GM21526 (cell line): ENCODE data around the gene NUDCD3.

ENCODE experiments used
- ATAC-seq: cut with Tn5 transposase; IDR thresholded peaks from one replicate; pipeline ENCODE4 v1.9.1; 2021; ENCODE audit warnings: moderate library complexity; ENCODE audit not compliant: unreplicated experiment, low FRiP score

Gene NUDCD3

DNA sequence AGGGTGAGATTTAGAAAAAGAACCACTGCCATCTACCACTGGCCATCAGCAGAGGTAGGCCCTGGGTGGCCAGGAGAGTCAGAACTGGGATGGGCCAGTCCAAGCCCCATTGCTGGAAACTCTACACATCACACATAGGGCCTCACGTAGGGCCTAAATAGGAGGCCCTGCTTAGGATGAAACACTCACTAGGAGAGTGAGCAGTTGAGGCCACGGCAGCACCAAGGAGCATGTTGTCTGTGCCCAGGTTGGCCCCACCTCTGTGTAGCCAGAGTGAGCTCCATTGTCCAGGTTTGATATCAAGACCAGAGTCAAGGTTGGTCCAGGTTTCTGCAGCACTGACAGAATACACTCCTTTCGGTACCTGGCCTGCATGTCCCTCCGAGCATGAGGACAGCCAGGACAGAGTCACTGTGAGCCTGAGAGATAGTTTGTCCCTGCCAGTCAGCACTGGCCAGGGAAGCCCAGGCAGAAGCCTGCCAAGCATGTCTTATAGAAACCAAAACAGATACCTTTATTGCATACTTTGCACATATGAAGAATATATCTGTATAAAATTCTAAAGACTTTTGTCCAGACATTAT is 87.2 kb downstream of the NUDCD3 start:
- ATAC-seq, result no peak

DNA sequence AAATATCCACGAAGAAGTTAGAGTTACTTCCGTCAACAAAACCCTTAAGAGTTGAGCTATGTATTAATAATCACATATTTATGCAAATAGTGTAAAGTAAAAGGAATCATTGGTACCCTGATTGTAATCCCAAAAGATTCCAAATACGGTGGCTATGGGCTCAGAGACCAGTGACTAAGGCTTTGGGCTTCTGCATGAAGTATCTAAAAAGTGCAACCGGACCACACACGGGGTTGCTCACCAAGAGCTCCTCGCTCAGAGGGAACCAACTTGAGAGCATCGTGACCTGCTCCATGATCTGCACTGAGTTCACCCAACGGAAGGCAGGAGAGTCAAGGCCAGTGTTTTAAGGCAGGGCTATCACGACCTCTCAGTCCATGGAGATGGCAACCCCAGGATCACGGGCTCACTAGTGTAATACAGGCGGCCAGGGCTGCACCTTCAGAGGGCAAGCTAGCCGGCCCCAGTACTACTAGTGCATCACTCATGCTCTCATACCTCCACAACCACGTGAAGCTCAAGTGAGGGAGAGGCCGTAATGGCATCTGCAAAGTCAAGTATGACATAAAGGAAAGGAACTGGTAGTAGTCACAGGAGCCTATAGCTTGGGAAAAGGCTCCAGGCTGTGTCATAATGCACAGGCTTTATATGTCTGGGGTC is 87.9 kb downstream of the NUDCD3 start:
- ATAC-seq, result no peak

DNA sequence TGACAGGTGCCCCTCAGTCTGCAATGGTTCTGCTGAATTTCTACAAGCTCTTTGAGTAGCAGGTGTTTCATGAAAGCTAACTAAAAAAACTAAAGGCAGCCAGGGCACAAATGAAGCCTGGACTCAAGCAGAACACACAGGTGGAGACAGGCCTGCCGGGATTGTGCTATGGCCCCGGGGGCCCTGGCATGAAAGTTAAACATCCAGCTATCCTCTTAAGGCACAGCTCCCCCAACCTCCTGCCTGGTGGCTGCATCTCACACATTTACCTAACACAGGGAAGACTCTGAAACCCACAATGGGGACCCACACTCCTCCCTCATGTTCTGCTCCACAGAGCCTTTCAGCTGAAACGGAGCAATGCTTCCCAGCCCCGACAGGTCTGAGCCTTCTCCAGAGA is 88.8 kb downstream of the NUDCD3 start:
- no peak for ATAC-seq

DNA sequence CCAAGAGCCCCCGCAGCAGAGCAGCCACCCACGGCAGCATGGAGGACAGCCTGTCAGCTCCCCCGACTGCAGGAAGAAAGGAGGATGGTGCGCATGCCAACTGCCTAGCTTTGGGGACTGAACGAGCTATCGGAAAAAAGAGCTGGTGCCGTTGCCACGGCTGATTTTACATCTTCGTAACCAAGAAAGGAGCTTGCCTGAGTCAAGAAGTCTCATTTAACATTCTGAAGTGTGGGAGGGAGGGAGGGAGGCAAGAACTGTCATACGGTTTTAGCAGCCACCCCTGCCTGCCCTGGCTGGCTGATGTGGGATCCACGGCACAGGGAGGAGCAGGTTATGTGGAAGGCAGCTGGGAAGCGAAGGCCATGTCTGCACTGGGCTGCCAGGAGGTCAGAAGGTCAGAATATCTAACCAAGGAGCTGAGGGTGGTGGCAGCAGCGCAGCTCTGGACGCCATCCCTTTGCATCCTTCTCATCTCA is 90.4 kb downstream of the NUDCD3 start:
- no peak for ATAC-seq

DNA sequence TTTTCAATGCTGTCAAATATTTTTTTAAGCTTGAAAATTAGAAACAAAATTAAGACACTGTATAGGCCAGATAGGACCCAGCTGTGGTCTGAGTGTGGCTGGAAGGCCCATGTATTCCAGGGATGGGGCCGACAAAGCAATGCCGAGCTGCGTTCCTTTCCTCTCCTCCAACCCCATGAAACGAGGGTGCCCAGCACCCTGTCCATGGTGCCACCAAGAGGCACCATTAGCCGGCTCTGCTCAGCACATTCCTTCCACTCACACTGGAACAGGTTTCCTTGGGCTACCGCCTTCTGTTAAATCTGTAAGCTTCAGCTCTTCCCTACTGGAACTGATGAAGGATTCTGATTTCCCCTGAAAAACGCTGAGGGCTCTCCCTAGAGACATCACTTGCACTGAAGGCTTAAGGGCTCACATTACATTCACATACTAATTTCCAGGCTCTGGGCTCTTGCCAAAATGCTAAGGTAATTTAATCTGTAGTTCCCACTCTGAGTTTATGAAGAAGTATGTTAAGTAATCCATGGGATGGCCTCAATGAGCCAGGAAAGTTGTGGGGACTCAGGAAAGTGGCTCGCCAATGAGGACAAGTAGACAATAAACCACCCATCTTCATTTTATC is 91.4 kb downstream of the NUDCD3 start:
- ATAC-seq, result no peak

DNA sequence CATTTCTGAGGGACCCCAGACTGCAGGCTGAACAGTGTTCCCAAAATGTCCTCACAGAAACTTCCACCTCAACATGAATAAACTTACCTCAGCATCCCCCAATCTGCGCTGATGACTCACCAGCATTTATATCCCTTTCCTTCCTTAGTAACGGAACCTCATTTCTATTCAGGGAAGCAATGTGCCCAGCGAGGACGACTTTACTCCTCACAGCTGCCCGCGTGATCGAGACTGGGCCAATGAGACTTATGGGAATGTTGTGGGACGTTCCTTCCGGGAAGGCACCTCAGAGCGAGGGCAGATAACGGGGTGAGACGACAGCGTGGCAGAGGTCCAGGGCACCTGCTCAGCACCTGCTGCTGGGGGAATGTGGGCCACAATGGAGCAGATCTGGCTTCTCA is 91.9 kb downstream of the NUDCD3 start:
- ATAC-seq, result no peak

DNA sequence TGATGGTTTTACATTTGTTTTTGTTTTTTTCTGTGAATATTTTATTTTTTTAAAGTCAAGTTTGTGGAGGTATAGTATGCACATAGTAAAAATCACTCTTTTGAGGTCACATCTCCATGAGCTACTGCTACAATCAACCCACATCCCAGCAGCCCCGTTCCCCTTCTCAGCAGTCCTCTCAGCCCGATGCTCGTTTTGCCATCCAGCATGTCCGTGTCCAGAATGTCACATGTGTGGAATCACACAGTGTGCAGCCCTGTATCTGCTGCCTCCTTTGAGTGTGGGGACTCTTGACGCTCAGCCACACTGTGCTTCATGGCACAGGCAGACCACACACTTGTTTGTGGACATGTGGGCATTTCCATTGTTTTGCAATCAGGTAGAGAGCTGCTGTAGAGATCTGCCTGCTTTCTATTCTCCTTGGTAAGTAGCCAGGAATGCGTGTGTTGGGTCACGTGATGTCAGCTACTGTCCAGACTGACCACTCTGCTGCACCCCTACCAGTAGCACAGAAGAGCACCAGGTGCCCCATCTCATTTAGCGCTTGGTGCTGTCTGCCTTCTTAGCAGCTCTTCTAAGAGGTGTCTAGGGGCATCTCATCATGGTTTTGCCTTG is 93.4 kb downstream of the NUDCD3 start:
- no peak for ATAC-seq

DNA sequence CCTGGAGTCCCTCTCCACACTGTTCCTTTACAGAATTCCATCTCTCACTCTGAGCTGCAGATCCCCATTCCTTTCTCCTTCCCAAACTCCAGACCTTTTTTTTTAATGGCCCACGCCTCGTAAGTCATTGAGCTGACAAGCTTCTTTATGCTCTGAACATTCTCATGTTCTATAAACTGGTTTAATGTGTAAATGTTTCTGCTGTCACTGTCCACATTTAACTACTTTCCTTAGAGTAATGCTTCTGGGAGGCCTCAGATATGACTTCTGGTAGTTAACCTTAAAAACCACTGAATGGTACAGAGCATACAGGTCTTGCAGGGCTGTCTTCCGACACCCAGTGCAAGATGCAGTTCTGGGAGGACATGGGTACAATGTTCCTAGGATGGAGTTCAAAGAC is 94.0 kb downstream of the NUDCD3 start:
- no peak for ATAC-seq

DNA sequence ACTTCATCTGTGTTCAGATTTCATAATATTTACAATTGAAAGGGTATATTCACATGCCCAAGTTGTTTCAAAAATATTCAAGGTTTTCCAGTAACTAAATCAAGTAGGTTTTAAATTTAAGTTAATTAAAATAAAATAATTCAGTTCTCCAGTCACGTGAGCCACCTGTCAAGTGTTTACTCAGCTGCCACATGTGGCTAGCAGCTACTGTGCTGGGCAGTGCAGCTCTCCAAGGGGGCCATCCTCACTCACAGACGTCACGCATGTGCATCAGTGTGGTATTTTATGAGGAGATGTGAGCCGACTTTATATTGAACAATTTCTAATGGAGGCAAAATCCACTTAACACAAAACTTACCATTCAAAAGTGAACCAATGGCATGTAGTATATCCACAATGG is 95.4 kb downstream of the NUDCD3 start:
- no peak for ATAC-seq

DNA sequence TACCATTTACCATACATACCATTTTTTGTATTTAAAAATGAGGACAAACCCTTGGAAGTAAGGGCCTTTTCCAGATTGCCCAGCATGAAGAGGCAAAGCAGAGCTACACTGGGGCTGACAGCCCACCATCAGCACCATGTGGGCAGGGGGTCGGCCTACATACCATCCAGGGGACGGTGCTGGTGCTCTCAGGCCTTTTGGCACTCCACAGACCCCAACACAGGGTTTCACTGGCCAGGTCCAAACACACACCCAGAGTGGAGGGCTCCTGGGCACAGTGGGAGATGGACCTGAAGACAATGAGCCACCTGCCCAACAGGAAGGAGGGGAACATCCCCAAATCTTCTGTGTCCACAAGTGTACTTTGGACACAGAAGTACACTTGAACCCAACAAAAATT is 95.8 kb downstream of the NUDCD3 start:
- ATAC-seq, result no peak

DNA sequence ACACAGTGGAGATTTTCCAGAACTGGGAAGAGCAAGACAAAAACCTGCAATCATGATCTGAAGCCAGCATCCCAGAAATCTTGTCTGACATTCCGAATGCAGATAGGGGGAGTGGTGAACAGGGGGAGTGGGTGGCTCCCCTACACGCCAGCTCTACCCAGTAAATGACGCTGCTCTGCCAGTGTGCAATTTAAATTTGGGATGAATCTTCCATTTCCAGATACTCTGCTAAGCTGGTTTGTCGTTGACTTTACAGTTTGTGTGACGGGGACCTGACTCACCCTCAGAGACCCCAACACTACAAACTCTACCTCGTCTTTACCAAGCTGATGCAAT is 96.4 kb downstream of the NUDCD3 start:
- ATAC-seq, result no peak

DNA sequence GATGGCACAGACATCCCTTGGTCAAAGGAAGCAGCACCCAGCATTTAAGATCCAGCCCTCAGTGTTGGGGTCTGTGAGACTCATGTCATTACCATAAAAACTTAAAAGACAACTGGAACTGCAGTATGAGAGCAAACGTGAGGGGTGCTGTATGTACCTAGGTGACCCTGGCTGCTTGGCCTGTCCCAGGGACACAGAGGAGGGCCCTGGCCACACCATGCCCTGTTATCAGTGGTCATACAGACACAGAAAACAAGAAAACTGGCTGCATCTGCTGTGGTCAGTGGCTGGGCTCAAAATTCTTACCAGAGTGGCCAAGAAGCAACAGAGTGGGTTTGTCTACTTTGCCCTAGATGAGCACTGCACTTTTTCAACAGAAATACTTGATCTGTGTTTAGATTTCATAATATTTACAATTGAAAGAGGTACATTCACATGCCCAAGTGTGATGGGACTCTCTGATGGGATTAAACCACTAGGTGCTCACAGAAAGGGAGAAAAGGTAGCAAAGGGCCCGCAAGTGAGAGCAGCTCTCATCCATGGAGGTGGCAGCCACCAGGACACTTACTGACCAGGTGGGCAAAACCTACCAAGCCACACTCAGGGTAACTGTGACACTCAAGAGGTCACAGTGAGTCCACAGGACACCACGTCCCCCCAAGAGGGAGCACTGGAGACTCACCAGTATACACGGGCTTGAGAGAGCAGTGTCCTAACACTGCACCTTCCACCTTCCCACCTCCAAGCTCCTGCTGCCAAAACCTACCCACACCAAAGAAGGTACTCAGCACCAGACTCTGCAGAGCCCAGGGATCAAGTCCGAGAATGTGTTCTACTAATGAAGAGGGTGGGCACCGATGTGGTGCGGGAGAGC is 97.0 kb downstream of the NUDCD3 start:
- no peak for ATAC-seq

DNA sequence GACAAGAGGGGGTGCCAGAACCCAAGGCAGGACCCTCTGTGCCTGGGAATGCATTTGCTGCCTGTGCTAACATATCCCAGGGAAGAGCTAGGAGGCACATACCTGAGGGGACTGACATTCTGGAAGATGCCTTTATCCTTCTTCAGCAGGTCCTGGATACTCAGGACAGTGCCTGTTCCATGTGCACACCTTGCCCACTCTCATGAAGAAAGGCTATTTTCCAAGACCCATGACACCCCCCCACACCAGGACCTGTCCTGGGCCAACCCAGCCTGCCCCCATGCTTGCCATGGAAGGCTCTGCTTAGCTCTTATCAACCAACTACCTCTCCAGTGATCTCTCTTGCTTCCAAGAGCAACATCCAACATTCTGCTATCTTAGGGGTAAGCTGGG is 97.8 kb downstream of the NUDCD3 start:
- no peak for ATAC-seq

DNA sequence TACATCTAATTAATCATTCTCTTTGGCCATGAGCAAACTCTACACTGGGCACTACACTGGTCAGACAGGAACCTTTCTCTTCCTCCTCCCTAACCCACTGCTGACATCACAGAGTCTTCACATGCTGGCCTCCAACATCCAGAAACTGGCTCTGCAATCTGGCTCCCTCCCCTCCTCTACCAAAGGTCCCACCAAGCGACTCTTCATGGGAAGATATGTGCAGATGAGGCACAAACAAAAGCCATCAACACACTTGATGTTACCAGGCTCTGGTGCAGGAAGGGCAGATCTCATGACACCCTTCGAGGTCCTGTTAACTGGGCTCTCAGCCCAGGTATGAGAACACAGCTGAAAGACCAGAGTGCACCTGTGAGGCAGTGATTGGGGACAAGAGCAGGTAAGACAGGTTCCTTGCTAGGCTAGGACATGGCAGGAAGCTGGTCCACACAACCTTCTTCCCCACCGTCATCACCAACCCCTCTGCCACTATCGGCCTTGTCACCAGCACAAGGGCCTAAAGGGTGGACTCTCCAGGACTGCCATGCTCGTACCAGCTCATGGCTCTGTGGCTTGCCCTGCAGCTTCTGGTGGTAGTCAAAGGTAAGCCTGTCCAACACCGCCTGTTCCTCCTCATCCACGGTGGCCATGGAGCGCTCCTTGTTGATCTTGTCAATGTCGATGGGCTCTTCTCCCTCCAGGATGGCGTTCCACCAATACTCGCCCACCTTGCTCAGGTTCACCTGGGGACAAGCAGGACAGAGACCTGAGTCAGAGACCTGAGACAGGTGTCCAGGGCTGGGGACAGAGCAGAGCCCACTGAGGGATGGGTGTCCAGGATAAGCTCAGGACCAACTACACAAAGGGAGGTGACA is 98.5 kb downstream of the NUDCD3 start:
- no peak for ATAC-seq

DNA sequence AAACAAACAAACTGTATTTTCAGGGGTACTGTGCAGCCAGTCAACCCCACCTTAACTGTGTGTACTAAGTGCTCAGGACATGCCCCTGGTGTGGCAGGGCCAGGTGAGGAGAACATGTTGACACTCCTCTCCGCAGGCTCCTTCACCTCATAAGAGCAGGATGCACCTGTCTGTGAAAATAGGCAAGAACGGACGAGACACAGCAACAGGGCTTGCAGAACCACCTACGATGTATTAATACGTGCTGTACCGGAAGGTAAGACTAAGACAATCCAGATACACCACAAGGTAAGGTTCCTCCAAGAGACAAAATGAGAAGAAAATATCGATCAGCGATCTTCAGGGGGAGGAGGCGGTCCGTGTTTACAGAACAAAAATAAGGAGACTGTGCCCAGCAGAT is 99.3 kb downstream of the NUDCD3 start:
- no peak for ATAC-seq

DNA sequence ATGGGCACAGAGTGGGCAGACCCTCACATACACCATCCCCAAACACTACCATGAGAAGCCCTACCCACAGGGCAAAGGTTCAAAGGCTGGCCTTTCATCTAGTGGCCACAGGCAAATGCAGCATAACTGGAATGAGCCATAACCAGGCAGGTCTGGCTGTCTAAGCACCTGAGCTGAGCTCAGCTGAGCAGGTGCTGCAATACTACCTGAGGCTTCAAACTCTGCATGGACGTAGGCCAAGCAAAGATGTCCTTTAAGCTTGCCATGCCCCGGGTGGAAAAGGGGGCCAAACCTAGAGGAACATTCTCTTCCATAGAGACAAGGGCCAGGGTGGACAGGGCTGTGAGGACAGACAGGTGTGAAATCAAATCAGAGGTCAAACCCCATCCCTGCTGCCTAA is 99.8 kb downstream of the NUDCD3 start:
- ATAC-seq, result no peak

DNA sequence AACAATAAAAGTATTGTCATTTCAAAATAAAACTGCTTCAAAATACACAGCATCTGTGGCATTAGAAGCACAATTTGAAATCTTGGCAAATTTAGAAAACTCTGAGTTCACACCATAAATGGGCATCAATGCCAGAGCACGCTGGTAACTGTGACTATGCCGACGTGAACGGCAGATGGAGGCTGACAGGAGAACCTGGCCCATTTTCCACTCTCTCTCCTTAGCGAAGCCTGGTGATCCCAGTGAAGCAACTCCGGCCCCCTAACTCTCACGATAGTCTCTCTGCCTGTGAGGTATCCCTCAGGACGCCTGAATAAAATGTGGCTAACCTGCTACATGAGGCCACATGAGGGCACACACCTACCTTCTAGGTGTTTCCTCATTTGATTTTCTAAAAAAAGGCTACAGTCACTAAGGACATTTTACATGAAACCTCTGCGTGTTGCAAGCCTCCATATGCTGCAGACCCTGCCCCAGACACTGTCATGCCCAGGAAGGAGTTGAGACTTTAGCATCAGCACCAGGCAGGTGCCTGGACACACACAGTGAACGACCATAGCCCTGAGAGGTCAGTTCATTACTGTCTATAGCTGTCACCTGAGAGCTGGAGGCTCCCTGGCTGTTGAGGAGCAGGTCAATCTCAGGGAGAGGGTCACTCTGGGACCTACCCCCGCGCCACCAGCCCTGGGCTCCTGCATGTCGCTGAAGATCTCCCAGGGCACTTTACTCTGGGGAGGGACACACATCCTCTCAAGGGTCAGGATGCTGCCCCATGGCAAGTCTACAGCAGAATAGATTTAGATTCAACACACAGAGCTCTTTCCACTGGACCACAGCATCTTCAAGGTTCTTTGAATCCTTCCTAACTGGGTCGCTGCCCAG is 102.1 kb downstream of the NUDCD3 start:
- no peak for ATAC-seq

DNA sequence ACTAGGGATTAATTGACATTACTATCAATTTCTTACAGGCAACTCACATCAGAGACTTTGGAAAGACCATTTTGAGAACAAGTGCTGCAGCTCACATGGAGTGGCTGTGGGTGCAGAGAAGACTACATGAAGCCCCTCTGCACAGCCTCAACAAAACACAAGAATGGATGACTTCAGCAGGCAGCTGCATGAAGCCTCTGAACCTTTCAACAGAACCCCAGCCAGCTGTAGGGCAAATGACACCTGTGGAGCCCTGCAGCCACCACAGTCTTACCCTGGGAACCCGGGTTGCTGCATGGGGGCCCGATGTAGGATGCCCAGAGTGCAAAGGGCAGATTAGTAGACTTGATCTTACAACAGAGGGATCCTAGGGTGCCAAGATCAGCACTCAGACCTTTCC is 103.1 kb downstream of the NUDCD3 start:
- ATAC-seq, result no peak
